GM18861 (cell line): ENCODE measurements around the gene ALCAM.
"Not testable (repeated sequence)": the region's sequence is repeated elsewhere in the genome, so short reads cannot be mapped to it uniquely, and the experiment has no call there.

Experiments used
- ATAC-seq: cut with Tn5 transposase; IDR thresholded peaks from one replicate; pipeline ENCODE4 v1.9.1; 2021; ENCODE audit not compliant: unreplicated experiment

Gene ALCAM

DNA sequence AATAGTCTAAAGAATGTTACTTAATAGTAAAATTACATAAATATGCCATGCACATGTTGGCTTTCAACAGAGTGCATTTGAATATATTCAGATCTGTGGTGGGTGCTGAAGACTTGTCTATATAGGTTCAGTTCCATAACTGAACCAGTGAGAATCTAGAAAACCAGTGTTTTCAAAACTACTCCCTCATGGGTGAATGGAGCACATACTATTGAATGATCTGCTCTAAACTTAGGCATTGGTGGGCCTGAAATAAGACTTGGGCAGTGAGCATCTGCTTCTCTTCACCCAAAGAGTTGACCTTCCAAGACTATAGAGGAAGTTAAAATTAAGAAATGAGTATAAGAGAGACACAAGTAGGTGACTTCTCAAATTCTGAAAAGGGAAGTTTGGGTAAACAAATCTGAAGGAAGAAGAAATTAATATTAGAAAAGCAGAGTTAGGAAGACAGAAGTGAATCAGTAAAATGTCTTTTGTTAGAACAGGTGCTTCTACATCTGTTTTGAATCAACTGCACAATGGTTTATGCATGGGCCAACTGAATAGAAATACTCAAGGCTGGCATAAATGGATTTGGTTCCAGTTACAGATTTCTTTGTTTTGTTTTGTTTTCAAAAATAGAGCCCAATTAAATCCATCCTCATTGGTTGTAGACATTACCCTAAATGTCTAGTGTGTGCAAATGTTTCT lies 19.3 kb downstream of the ALCAM start:
- ATAC-seq = peak; percentile 83

- no peak for ATAC-seq
Measured at GRCh38 chr3:105387122-105387751, 20.5 kb downstream of the ALCAM start.

- ATAC-seq = no peak
Measured at GRCh38 chr3:105388176-105388575, 21.5 kb downstream of the ALCAM start.

DNA sequence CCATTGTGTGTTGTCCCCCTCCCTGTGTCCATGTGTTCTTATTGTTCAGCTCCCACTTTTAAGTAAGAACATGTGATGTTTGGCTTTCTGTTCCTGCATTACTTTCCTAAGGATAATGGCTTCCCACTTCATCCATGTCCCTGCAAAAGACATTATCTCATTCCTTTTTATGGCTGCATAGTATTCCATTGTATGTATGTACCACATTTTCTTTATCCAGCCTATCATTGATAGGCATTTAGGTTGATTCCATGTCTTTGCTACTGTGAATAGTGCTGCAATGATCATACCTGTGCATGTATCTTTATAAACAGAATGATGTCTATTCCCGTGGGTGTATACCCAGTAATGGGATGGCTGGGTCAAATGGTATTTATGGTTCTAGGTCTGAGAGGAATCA lies 23.1 kb downstream of the ALCAM start:
- not testable (repeated sequence) for ATAC-seq

DNA sequence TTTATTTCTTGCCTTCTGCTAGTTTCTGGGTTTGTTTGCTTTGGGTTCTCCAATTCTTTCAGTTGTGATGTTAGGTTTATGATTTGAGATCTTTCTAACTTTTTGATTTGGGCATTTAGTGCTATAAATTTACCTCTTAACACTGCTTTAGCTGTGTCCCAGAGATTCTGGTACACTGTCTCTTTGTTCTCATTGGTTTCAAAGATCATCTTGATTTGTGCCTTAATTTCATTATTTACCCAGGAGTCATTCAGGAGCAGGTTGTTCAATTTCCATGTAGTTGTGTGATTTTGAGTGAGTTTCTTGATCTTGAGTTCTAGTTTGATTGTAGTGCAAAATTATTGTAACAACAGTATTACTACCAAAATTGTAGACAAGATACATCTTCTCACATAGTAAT lies 25.9 kb downstream of the ALCAM start:
- not testable (repeated sequence) for ATAC-seq

DNA sequence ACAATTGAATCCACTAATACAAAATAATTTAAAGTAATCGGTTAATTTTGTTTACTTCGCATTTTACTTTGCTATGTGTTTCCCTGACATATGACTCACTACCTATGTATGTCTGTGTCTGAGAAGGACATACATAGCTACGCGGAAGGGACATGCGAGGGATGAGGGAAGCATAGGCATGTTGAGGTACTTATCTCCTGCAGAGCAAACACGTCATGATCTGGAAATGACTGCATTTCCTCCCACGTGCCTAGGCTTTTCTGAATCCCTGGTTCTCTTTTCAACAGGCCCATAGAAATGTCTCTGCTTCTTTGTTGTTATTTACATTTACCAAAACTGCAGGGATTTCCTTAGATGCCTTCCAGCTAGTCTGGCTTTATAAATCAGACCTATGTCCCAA lies 27.5 kb downstream of the ALCAM start:
- ATAC-seq = no peak

GRCh38 chr3:105397974-105398373 lies 31.3 kb downstream of the ALCAM start:
- no peak for ATAC-seq

DNA sequence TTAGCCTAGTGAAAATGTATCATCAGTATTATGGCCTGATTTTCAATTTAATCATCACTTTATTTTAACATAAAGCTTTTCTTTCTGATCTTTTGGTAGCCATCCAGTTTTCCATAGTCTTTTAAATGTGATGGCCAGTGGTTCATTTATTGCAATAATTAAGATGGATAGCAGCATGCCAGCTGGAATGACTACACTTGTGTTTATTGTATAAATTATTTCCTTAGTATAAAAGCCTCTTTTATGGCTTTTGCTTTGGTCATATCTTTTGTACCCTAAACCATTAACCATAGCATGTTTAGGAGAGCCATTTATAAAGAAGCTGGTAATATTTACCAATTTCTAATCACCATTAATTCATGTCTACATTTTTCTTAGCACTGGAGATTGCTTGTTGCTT lies 31.7 kb downstream of the ALCAM start:
- ATAC-seq = no peak

DNA sequence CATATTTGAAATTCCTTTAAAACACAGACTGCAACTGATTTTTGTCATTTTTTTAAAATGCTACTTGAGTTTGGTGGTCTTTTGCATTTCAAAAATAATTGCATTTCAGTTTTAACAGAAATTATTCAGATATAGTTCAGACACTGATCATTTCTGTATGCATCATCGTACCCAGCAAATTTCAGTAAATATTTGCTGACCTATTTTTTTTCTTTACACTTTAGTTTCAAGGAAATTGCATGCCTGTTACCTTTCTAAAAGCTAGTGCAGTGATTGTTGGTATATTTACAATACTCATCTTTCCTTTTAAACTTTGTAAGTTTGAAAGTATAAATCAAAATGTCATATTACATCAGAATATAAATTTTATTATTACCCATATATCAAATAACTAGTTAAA lies 32.4 kb downstream of the ALCAM start:
- no peak for ATAC-seq

DNA sequence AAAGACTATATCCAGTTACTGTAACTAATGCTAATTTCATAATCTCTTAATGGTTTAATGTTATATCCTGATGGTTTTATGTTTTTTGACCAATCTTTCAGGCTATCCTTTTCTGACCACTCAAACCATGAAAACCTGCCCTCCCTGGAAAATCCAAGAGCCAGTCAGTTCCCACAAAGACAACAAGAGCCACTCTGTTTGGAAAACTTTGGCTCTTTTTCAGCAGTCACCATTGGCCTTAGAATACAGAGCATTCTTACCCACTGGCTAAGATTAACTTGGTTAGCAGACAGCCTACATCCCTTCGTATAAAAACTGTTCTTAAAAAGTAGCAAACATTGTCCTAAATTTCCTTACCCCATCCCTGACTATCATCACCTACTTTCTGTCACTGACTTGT lies 32.9 kb downstream of the ALCAM start:
- ATAC-seq = no peak

DNA sequence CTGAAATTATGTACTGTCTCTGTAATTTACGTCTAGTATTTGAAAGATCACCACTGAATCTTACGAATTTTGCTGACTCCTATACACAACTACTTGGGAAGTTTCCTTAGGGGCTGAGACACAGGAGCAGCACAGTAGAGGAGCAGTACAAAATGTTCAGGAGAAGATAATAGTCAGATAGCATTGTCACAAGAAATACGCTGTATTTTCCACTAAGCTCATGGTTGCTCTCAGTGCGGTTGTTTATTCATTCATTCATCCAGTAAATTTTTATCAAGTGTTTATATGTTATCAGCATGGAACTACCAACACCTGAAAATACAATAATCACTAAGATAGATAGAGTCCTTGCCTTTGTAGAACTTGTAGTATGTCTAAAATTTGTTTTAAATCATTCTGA lies 34.5 kb downstream of the ALCAM start:
- no peak for ATAC-seq

DNA sequence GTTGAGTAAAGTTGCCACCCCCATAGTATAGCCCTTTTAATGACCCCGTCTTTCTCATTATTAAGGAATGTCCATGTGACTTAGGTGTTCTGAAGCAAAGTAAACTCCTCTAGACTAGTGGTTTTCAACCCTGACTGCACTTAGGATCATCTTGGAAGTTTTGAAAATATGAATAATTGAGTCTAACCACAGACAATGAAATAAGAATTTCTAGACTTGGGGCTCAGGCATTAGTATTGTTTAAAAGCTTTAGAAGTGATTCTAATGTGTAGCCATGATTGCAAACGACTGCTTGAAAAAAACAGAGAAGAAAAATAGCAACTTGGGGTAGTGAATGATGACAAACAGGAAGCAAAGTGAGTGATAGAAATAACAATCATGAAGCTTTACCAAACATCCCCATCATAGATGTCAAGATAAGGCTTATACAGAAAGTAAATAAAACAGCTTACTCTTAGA lies 35.0 kb downstream of the ALCAM start:
- ATAC-seq = no peak

DNA sequence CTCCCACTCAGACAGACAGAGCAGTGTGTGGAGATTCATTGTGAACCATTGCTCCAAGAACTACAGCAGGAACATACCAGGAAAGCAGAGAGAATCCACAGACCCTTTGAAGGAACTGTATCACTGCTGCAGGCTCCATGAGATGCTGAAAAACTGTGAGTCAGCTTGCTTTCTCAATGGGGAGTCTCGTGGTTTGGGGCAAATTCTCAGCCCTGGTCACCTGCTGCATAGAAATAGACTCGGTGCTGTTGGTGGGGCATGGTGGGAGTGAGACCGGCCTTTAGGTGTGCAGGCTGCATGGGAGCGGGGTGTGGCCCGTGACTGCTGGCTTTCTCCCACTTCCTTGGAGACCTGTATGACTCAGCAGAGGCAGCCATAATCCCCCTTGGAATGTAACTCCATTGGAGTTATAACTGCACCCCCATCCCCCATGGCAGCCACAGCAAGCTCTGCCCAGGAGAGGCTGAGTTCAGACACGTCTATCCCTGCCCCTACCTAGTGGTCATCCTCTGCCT lies 35.6 kb downstream of the ALCAM start:
- no peak for ATAC-seq

DNA sequence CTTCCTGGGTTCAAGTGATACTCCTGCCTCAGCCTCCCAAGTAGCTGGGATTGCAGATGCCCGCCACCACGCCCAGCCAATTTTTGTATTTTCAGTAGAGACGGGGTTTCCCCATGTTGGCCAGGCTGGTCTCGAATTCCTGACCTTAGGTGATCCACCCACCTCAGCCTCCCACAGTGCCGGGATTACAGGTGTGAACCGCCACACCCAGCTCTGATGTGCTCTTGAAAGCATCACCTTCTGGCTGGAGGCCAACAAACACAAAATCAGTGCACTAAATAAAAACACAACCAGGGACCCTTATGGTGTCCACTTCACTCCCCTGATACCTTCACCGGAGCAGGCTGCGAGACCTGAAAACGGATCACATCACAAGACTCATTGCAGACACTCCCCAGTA lies 36.3 kb downstream of the ALCAM start:
- ATAC-seq = not testable (repeated sequence)

DNA sequence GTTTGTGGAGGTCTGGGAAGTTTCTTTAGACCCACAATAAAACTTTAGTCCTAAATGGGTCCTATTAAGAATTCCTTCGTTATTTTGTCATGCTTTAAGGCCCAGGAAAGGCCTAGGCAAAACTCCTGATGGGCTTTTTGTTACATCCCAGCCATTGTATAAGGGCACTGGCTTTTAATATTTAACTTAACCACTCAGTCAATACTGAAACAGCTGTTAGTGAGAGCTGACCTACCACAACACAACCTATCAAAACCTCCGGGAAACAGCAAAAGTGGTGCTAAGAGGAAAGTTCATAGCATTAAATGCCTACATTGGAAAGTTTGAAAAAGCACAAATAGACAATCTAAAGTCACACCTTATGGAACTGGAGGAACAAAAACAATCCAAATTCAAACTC lies 39.6 kb downstream of the ALCAM start:
- no peak for ATAC-seq

GRCh38 chr3:105409364-105409763 lies 42.7 kb downstream of the ALCAM start:
- ATAC-seq = no peak

DNA sequence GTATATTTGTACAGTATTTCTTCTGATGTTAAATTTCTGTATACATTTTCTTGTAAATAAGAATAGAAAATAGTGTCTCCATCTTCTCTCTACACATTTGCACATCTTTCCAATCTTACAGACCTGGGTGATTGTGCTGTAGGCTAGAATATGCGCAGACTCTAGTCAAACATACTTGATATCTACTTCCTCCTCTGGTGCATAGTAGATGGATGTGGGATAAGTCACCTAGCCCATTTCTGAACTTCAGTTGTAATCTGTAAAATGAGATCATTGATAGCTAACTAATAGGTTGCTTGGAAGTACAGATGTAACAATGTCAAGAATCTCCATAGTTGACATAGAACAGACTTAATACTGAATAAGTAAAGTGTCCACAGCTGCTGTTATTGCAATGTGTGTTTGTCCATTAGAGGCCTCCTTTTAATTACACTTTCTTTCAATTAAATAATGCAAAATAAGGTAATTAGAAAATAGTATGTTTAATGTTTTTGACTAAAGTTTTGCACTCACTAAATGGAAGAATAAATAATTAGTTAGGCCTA lies 46.7 kb downstream of the ALCAM start:
- no peak for ATAC-seq

DNA sequence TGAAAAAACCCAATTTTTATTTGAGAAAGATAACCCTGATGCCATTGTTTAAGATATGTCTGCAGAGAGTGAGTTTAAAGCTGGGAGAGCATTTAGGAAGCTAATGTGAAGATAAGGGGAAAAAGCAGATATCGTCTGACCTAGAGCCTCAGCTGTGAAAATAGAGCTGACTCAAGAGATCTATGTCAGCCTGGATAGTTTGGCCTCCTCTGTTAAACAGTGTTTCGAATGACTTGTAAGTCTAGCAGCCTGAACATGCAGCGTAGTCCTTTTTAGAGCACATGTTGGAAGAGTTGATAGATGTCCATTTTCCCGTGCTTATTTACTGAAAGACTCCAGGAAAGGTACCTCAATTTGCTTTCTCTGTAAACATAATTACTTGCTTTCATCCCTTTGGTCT lies 48.1 kb downstream of the ALCAM start:
- ATAC-seq = no peak

GRCh38 chr3:105415951-105416350 lies 49.2 kb downstream of the ALCAM start:
- no peak for ATAC-seq

DNA sequence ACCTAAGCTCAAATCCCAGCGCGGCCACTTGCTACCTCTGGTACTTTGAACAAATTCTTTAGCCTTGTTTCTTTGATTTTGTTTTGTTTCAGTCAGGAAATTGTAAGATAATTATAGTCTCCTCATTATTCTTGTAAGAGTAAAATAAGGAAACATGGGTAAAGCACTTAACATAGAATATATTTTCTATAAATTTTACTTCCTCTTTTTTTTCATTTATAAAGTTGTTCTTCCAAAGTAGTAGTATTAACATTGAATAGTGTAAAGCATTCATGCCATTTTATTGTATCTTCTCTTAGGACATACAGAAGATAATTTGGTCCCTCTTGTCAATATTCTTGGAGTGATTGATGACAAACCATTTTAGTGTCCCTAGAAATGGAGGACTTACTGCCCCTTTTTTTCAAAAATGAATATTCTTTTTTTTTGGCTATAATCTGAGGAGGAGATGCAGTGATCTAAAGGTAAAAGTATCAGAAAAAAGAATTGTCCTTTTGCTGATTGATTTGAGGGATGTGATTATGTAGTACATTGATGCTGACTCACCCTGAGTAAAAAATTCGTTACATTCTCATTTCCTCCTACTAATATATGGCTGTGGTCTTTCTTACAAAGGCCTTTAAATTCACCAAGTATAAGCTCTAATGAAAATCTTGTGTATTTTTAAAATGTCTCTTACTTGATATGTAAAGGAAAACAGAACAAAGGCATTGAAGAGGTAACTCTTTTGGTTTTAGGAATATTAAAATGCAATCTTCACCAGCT lies 51.0 kb downstream of the ALCAM start:
- no peak for ATAC-seq

- no peak for ATAC-seq
Measured at GRCh38 chr3:105422645-105423044, 55.9 kb downstream of the ALCAM start.

- ATAC-seq = no peak
Measured at GRCh38 chr3:105423397-105423796, 56.7 kb downstream of the ALCAM start.
